ENCODE results near the gene SAP30. TPM values are rescaled to one million over a fixed set of nuclear protein-coding genes. Genes with fewer than 3 reads are reported as not detected.
A peak's percentile ranks its signal among the peaks of the same experiment; 100 is the strongest.

SAP30 gene
- total RNA-seq, 1 donor from 2014 or later, result 9.3 TPM

- Histone ChIP-seq H3K4me3 (no peak overlapping the region), H3K36me3 (peaks cover 0 to 6% of the 10 kb centered on the region in 2 donors), H3K27ac (peak overlapping the region; percentile 7 to 17), H3K9me3 (no peaks in the 10 kb centered on the region), H3K4me1 (peaks cover 2 to 8% of the 10 kb centered on the region in 2 donors), H3K27me3 (no peaks in the 10 kb centered on the region)
- no peak for TF ChIP-seq CTCF (IDR thresholded peaks at IDR 0.05)
- no peak for DNase-seq (ENCODE audit: low spot score in 2 of 2)
- intact Hi-C loops (cut with DNase I), result no loop called here
Observed at GRCh38 chr4:173381610-173382009, 10.9 kb downstream of the SAP30 start.

GRCh38 chr4:173382349-173382748 is 11.6 kb downstream of the SAP30 start:
- Histone ChIP-seq H3K36me3 (peaks cover 0 to 13% of the 10 kb centered on the region in 2 donors), H3K27me3 (no peaks in the 10 kb centered on the region), H3K27ac (no peak overlapping the region), H3K9me3 (no peaks in the 10 kb centered on the region), H3K4me3 (no peak overlapping the region), H3K4me1 (peaks cover 2 to 8% of the 10 kb centered on the region in 2 donors)
- intact Hi-C loops (cut with DNase I), result no loop called here
- TF ChIP-seq CTCF (IDR thresholded peaks at IDR 0.05), result no peak
- DNase-seq (ENCODE audit: low spot score in 2 of 2), result no peak

- no peak overlapping the region for H3K4me3 ChIP-seq
- peaks cover 2 to 6% of the 10 kb centered on the region in 2 donors for H3K4me1 ChIP-seq
- H3K36me3 ChIP-seq, result peaks cover 13 to 27% of the 10 kb centered on the region in 2 donors
- intact Hi-C loops (cut with DNase I), result no loop called here
- DNase-seq (ENCODE audit: low spot score in 2 of 2), result no peak
- H3K27ac ChIP-seq, result no peak overlapping the region
- H3K9me3 ChIP-seq, result no peaks in the 10 kb centered on the region
- TF ChIP-seq CTCF (IDR thresholded peaks at IDR 0.05), result no peak
- H3K27me3 ChIP-seq, result no peaks in the 10 kb centered on the region
Observed at GRCh38 chr4:173386751-173387150, 16.0 kb downstream of the SAP30 start.

GRCh38 chr4:173391701-173392100 is 20.9 kb downstream of the SAP30 start:
- no peak for TF ChIP-seq CTCF (IDR thresholded peaks at IDR 0.05)
- Histone ChIP-seq H3K9me3 (no peaks in the 10 kb centered on the region), H3K4me3 (no peak overlapping the region), H3K4me1 (peaks cover 0 to 5% of the 10 kb centered on the region in 2 donors), H3K27ac (no peak overlapping the region), H3K27me3 (no peaks in the 10 kb centered on the region), H3K36me3 (peaks cover 25 to 32% of the 10 kb centered on the region in 2 donors)
- DNase-seq (ENCODE audit: low spot score in 2 of 2), result no peak
- intact Hi-C loops (cut with DNase I), result no loop called here

GRCh38 chr4:173397604-173398003 is 26.9 kb downstream of the SAP30 start:
- no peak for DNase-seq (ENCODE audit: low spot score in 2 of 2)
- no peak for TF ChIP-seq CTCF (IDR thresholded peaks at IDR 0.05)
- H3K4me3 ChIP-seq, result peak overlapping the region; percentile 11 to 59
- peak overlapping the region; percentile 67 to 75 for H3K27ac ChIP-seq
- H3K27me3 ChIP-seq, result no peaks in the 10 kb centered on the region
- no peaks in the 10 kb centered on the region for H3K9me3 ChIP-seq
- intact Hi-C loops (cut with DNase I), result no loop called here
- peaks cover 4 to 16% of the 10 kb centered on the region in 2 donors for H3K36me3 ChIP-seq
- H3K4me1 ChIP-seq, result peaks cover 0 to 11% of the 10 kb centered on the region in 2 donors

- Histone ChIP-seq H3K4me1 (peaks cover 0 to 14% of the 10 kb centered on the region in 2 donors), H3K27me3 (no peaks in the 10 kb centered on the region)
Observed at GRCh38 chr4:173398220-173398619, 27.5 kb downstream of the SAP30 start.

More at GRCh38 chr4:173398220-173398619, 27.5 kb downstream of the SAP30 start:
- no peak for TF ChIP-seq CTCF (IDR thresholded peaks at IDR 0.05)
- intact Hi-C loops (cut with DNase I), result no loop called here
- Histone ChIP-seq H3K36me3 (peaks cover under 1 to 16% of the 10 kb centered on the region in 2 donors), H3K9me3 (no peaks in the 10 kb centered on the region), H3K4me3 (peak overlapping the region; percentile 24 to 59), H3K27ac (peak overlapping the region; percentile 67 to 75)
- no peak for DNase-seq (ENCODE audit: low spot score in 2 of 2)

Data from ascending aorta (tissue), 2 donors.